T-helper 22 cell (primary cell): Measurements from ENCODE around the gene ARNT2.
"Not testable (repeated sequence)": the region's sequence is repeated elsewhere in the genome, so short reads cannot be mapped to it uniquely, and the experiment has no call there.

Source experiments
- DNase-seq: peaks from one replicate; pipeline ENCODE4 v3.0.0-alpha.2; 2020; ENCODE audit warnings: low read depth

ARNT2 gene

DNA sequence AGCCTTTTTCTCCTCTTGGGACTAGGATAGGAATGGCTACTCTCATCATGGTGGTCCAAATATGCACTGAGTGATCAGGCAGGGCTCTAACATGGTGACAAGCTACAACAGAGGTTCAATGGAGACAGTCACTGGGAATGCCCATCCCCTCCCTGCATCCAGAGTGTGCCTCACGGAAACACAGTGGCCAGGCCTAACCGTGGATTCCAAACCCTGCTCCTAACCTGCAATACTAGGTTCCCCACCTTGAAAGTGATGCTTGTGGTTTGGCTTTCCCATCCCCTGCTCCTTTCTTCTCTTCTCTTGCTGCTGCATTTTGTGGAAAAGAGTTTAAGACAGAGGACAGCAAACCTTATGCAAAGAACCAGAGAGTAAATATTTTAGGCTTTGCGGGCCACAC, 216.0 kb downstream of the ARNT2 start:
- DNase-seq, result no peak

DNA sequence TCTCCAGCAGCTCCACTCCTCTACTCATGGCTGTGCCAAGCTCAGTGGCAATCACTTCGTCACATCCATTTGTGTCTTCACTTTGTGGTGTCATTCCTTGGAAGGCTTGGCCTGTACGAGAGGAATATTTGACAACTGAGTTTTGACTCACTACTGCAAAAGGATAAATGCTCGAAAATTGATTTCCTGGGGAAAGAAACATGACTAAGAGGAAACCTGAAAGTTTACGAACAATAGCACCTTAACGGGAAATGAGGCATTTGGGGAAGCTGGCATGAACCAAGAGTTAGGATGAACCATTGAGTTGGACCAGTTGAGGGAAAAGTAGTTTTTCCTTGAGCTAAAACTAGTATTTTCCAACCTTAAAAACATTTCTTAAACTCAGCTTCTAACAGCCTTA, 216.7 kb downstream of the ARNT2 start:
- no peak for DNase-seq

DNA sequence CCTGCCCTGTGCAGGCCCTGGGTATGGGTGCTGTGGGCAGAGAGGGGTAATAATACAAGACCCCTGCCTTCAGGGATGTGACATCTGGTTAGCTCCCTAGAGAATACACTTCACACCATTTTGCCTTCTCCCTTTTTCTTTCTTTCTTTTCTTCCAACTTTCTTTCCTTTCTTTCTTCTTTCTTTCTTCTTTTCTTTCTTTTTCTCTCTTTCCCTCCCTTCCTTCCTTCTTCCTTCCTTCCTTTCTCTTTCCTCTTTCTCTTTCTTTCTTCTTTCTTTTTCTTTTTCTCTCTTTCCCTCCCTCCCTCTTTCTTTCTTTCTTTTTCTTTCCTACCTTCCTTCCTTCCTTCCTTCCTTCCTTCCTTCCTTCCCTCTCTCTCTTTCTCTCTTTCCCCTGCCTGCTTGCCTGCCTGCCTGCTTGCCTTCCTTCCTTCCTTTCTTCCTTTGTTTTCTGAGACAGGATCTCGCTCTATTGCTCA, 222.5 kb downstream of the ARNT2 start:
- DNase-seq, result no peak

DNA sequence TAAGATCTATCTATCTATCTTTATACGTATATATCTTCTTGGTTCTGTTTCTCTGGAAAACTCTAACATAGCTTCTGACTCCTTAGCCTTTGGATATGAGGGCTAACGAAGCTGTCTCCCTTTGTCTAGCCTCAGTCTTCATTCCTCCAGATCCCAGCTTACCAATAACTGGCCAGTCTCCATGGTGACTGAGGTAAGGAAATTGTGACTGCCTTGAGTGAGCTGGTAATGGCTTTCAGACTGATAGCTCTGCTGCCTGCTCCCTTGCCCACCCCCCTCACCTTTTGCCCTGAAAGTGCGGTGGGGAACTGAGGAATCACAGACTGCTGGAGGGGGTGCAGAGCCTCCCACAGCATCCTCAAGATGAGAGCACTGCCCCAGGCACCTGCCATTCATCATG, 225.2 kb downstream of the ARNT2 start:
- DNase-seq, result no peak

DNA sequence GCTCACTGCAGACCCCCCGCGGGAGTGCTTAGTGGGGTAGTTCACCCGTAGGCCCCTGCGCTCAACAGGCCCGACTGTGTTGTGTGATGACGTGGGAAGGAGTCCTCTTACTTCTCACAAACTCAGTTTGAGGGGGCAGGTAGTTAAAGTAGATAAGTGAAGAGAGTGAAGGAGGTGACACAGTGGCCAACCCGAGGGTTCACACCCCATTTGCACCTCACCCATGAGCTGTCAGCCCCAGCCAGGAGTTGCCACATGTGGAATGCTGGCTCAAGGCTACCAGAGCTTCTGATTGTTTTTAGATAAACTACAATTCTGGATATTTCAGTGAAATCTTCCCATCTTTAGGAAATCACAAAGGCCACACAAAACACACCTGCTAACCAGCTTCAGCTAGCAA, 226.8 kb downstream of the ARNT2 start:
- no peak for DNase-seq

DNA sequence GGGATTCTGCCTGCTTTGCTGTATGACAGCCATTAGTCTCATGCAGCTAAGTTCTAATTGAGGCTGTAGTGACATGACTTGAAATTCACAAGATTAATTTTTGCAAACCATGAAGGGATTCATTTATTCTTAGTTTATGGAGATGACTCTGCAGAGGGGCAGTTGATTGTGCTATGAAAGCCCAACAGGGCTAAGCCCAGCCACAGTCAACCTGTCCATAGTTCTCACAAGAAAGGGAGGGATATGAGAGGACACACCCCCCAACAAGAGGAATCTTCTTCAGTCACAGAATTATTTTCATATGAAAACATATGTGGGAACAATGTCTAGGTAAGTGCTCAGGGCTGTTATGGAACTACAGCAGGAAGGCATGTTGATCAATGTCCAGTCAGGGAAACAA, 229.0 kb downstream of the ARNT2 start:
- no peak for DNase-seq

DNA sequence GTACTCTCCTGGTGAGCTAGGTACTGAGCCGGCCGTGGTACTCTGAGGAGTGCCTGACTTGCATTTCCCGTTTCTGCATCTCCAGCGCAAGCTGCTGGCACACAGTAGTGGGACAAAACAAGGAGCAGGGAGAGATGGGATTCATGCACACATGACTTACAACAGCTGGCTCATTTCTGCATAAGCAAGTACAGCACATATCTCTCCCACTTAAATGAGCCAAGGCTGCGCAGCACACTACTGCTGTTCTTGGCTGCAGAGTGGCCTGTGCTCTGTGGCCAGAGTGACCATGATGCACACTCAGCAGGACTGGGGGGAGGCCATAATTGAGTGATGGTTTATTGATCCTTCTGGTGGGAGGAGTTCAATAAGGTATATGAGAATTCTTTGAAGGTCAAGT, 231.8 kb downstream of the ARNT2 start:
- no peak for DNase-seq

DNA sequence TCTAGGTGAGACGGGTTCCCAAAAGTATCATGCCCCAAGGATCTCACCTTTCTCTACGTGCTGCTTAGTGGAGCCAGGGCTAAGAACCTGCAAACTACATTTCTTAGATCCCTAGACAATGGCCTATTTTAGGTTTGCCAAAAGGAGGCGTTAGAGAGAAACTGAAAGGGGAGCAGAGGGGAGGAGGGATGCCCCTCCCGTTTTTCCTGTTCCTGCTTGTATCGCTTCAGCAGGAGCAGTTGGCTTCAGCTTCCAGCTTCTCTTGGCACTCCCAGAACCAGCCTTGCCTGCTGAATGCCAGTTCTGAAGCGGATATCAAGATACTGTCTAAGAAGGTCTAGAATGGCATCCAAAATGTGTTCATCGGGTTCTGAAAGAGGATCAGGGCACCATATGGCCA, 232.5 kb downstream of the ARNT2 start:
- DNase-seq, result no peak

DNA sequence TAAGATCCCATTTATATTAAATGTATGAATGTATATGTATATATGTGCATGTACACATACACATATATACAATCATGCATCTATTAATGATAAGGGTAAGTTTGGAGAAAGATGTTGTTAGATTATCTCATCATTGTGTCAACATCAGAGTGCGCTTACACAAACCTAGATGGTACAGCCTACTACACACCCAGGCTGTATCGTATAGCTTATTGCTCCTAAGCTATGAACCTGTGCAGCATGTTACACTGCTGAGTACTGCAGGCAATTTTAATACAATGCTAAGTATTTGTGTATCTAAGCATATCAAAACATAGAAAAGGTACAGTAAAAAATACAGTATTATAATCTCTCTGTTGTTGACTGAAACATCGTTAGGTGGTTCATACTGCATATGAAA, 233.6 kb downstream of the ARNT2 start:
- no peak for DNase-seq

DNA sequence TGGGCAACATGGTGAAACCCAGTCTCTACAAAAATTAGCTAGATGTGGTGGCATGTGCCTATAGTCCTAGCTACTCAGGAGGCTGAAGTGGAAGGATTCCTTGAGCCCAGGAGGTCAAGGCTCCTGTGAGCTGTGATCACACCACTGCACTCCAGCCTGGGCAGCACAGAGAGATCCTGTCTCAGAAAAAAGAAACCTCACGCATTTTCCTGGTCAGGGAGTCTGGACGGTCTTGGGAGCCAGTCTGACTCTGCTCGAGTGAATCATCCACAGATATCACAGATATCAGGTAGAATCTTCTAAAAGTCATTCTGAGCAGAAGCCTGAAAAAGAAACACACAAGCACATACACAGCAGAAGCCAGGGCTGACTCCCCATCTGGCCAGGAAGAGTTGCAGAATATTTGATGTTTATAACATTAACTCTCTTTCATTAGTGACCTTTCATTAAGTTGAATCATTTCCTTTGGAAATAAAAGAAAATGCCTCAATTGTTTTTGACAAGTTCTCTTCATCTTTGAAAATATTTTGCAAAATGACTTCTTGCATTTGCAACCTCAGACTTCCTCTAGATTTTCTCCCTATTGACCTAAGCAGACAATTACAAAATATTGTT, 234.5 kb downstream of the ARNT2 start:
- no peak for DNase-seq

DNA sequence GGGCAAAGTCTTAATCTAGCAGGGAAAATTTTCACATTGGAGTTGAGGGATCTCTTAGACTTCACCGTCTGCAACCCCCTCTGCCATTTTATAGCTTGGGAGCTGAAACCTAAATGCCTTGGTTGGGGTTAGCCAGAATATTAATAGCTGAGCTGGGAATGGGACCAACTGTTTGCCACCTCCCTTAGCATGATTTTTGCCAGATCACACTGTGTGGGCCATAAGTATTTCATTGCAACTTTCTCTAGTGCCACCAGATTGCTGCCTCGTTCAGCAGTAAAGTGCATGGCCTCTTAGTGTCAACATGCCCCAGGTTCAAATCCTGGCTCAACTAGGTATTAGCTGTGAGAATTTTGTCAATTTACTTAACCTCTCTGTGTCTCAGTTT, 235.0 kb downstream of the ARNT2 start:
- DNase-seq, result no peak

DNA sequence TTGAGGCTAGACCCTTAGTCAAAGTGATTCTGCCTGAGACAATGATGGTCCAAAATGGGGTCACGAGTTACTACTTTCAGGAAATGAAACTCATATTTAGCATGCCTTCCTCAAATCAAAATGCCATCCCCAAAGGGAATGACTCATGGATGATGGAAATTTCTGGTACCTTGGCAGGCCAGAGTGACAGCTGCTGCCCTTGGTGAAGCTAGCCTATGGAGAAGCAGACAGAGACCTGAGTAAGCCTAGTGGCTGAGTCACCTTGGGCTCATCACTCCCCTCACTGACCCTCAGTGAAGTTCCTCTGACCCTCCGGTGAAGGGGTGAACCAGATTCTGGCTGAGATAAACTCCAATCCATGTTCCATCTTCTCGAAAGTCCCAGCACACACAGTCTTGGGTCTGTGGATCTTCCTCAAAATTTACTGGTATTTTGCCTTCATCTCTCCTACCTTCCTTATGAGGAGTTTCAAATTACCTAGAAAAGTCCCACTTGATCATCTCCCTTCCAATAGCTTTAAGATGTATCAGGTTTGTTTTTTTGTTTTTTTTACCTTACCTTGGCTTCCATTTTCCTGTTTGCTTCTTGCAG, 236.4 kb downstream of the ARNT2 start:
- DNase-seq, result no peak

DNA sequence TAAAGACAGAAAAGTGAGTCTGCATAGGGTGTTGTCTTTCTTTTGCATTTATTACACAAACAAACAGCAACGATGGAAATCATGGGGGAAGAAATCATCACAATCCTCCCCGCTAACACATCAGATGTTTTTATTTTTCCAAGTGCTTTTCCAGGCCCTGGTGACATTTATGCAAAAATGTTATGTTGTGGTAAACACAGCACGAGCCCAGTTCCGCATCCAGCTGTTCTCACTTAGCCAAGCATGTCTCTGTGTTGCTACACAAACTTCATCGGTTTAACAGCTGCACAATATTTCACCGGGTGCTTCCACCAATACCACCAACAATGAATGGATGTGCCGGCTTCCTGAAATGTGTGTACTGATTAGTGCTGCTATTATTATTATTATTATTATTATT, 237.2 kb downstream of the ARNT2 start:
- DNase-seq, result no peak

DNA sequence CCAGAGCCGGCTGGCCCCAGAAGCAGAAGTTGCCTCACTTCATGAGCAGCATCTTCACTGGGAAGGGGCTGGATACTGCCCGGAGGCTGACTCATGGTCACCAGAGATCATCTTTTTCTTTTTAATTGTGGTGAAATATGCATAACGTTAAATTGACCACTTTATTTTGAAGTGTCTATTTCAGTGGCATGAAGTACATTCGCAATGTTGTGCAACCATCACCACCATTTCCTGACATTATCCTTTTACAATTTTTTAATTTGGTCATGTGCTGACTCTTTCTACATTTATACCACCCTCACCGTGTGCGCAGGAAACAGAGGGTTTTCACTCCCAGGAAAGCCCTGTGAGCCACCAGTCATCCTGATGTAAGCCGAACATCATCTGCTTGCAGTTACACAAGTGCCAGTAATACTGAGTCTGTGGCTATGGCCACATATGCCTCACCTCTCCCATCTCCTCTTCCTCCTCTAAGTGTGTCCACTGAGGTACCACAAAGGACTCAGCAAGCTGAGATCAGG, 239.3 kb downstream of the ARNT2 start:
- no peak for DNase-seq

DNA sequence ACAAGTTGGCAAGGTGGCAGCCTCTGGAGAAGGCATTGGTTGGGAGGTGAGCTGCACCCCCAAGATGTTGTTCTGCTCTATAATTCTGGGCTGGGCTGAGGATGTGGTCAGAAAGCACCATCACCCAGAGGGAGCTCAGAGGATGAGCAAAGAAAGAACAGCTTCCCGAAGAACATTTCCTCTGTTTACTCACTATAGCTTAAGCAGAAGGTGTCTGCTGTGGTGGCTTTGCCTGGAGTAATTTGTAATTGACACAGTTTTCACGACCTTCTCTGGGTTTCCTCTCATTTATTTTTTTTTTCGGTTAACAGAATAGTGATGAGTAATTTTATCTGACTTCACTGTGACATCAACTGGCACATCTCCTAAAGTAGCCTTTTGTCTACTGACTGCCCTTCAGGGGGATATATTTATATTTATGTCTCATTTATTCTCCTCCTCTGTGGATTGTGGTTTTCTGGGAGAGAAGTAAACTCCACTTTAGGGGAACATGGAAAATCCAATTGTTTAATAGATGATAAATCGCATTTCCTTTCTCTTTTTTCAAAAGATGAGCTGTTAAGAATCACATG, 241.4 kb downstream of the ARNT2 start:
- DNase-seq, result no peak

DNA sequence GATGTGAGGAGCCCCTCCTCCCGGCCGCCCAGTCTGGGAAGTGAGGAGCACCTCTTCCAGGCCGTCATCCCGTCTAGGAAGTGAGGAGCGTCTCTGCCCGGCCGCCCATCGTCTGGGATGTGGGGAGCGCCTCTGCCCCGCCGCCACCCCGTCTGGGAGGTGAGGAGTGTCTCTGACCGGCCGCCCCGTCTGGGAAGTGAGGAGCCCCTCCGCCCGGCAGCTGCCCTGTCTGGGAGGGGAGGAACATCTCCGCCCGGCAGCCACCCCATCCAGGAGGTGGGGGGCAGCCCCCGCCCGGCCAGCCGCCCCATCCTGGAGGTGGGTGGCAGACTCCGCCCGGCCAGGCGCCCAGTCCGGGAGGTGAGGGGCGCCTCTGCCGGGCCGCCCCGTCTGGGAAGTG, 243.2 kb downstream of the ARNT2 start:
- DNase-seq, result not testable (repeated sequence)
